Stimulated activated CD4-positive, alpha-beta T cell treated with anti-CD3 and anti-CD28 coated beads, Interleukin-2, amount 100 ng/mL, for 48 hours (primary cell): Measurements from ENCODE around the gene TPSB2.
"Not testable (repeated sequence)": the region's sequence is repeated elsewhere in the genome, so short reads cannot be mapped to it uniquely, and the experiment has no call there.

Source experiments
- DNase-seq, 2 donors: peaks; one replicate each; pipeline ENCODE4 v3.0.0-alpha.2; 2020

TPSB2 gene

GRCh38 chr16:1240436-1240835 lies 10.5 kb upstream of the TPSB2 start, which contains the start of gene TPSAB1:
Gene TPSAB1, plus strand, starts transcription at chr16:1240705. Its CDS starts 234 bp downstream, at chr16:1240939.
- DNase-seq, result not testable (repeated sequence)

GRCh38 chr16:1239575-1239974 lies 9.6 kb upstream of the TPSB2 start:
- DNase-seq, result not testable (repeated sequence)

GRCh38 chr16:1238909-1239308 lies 8.9 kb upstream of the TPSB2 start:
- DNase-seq, result not testable (repeated sequence)

- DNase-seq, result no peak
These were observed 8.0 kb upstream of the TPSB2 start for GRCh38 chr16:1237990-1238389.

- not testable (repeated sequence) for DNase-seq
These were observed 6.7 kb upstream of the TPSB2 start for GRCh38 chr16:1236659-1237058.

GRCh38 chr16:1232049-1232748 lies 2.2 kb upstream of the TPSB2 start:
- DNase-seq, result not testable (repeated sequence)

- DNase-seq, result not testable (repeated sequence)
These were observed 1.3 kb upstream of the TPSB2 start for GRCh38 chr16:1231301-1231700.

GRCh38 chr16:1230471-1231212 lies 658 bp upstream of the TPSB2 start:
- not testable (repeated sequence) for DNase-seq

GRCh38 chr16:1229476-1229875 lies 508 bp downstream of the TPSB2 start:
- not testable (repeated sequence) for DNase-seq

GRCh38 chr16:1228227-1228626 lies 1.8 kb downstream of the TPSB2 start:
- not testable (repeated sequence) for DNase-seq

- DNase-seq, result not testable (repeated sequence)
These were observed 3.3 kb downstream of the TPSB2 start for GRCh38 chr16:1226692-1227091.

- not testable (repeated sequence) for DNase-seq
These were observed 4.2 kb downstream of the TPSB2 start for GRCh38 chr16:1225728-1226311.

GRCh38 chr16:1225051-1225451 lies 4.9 kb downstream of the TPSB2 start, which contains the start of gene TPSG1:
Gene TPSG1, minus strand, starts transcription at chr16:1225268. Its CDS starts 16 bp downstream, at chr16:1225252.
- no peak for DNase-seq

- no peak for DNase-seq
These were observed 5.4 kb downstream of the TPSB2 start for GRCh38 chr16:1224558-1224957.

- no peak for DNase-seq
These were observed 6.4 kb downstream of the TPSB2 start for GRCh38 chr16:1223355-1224214.

GRCh38 chr16:1222553-1223354 lies 7.2 kb downstream of the TPSB2 start:
- DNase-seq, result no peak

GRCh38 chr16:1221628-1222552 lies 8.1 kb downstream of the TPSB2 start:
- no peak for DNase-seq

- DNase-seq, result no peak
These were observed 8.9 kb downstream of the TPSB2 start for GRCh38 chr16:1220841-1221627.

GRCh38 chr16:1220098-1220728 lies 9.8 kb downstream of the TPSB2 start:
- no peak for DNase-seq
